ENCODE measurements around the gene ARSK.

Gene ARSK

DNA sequence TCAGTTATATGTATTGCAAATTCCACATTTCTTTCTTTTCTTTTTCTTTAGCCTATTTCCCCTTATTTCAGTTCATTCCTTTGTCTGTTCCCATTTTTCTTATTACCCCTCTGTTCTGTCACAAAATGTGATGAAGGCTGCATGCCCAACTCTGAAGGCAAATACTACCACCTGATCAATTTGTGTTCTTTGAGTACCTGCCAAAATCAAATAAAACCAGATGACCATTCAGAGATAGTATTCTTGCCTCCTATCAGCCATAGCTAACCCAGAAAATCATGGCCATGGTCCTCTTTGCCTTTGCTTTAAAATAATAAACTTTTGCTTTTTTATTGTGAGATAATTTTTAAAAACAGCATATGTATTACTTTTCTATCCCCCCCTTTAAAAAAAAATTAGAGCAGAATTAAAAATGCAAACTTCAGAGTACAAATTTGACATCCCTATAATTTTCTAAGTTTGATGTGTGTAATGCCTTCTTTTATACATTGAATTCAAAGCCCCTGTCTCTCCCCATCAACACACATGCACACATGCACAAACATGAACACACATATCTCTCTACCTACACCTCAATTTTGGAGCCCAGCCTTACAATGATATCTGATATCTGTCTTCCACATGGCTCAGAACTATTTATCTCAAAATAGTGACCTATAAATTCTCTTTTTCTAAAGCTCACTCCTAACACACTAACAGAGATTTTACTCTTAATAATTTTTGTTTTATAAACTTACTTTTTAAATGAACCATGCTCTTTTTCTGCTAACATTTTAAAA is 95.1 kb downstream of the ARSK start:
- TF ChIP-seq, protein P1, sequence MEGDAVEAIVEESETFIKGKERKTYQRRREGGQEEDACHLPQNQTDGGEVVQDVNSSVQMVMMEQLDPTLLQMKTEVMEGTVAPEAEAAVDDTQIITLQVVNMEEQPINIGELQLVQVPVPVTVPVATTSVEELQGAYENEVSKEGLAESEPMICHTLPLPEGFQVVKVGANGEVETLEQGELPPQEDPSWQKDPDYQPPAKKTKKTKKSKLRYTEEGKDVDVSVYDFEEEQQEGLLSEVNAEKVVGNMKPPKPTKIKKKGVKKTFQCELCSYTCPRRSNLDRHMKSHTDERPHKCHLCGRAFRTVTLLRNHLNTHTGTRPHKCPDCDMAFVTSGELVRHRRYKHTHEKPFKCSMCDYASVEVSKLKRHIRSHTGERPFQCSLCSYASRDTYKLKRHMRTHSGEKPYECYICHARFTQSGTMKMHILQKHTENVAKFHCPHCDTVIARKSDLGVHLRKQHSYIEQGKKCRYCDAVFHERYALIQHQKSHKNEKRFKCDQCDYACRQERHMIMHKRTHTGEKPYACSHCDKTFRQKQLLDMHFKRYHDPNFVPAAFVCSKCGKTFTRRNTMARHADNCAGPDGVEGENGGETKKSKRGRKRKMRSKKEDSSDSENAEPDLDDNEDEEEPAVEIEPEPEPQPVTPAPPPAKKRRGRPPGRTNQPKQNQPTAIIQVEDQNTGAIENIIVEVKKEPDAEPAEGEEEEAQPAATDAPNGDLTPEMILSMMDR (IDR thresholded peaks at IDR 0.05; ENCODE audit: control extremely low read depth, extremely low read depth, low read depth, missing control alignments) = no peak
- CTCF ChIA-PET = interaction anchor here (0.9 to 3.4 kb wide), 3 partner anchors 8 to 131 kb away, joined by 3 to 18 read pairs (median 6); no protein-coding TSS in a partner anchor
- DNase-seq (ENCODE audit: extremely low spot score) = no peak
- POLR2A ChIA-PET = no interaction called here

DNA sequence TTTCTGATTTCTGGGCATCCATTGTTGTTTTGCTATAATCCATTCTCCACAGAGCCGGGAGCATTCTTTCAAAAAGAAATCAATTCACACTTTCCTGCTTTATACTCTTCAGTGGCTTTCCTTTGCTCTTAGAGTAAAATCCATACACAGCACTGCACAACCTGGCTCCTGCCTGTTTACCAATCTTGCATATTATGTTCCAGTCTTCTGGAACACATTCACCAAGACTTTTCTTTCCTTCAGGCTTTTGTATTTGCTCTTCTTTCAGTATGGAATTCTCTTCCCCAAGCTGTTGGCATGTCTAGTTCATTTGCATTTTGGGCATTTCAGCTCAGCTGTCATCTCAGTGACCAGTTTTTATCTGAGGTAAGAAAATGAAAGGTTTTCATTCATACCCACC is 97.9 kb downstream of the ARSK start:
- ChIA-PET POLR2A (no interaction called here), CTCF (interaction anchor here (1.0 to 5.4 kb wide), 4 partner anchors 10 to 137 kb away, joined by 3 to 27 read pairs (median 10); no protein-coding TSS in a partner anchor)
- no peak for DNase-seq (ENCODE audit: extremely low spot score)
- TF ChIP-seq, protein P1 (IDR thresholded peaks at IDR 0.05; ENCODE audit: control extremely low read depth, extremely low read depth, low read depth, missing control alignments) = no peak

DNA sequence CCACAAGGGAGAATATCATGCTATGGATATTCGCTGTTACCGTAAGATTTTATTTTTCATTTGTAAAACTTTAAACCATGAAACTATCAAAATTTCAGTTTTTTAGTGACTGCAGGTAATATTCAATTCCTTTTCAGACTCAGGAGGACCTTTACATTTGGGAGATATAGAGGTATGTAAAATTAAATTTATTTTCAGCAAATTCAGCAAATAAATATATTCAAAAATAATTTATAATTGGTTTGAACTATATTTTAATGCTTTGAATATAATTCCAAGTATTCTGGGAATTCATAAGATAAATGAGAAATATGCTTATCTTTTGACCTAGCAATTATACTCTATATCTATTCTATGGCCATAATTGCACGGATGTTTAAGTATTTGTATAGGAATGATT is 99.3 kb downstream of the ARSK start:
- TF ChIP-seq, protein P1 (IDR thresholded peaks at IDR 0.05; ENCODE audit: control extremely low read depth, extremely low read depth, low read depth, missing control alignments) = no peak
- POLR2A ChIA-PET = no interaction called here
- CTCF ChIA-PET = interaction anchor here (1.0 to 5.4 kb wide), 3 partner anchors 10 to 70 kb away, joined by 3 to 27 read pairs (median 5); no protein-coding TSS in a partner anchor
- no peak for DNase-seq (ENCODE audit: extremely low spot score)

Measured in GM10248 (cell line).